Measurements from ENCODE around the gene LRRC28. TPM values are rescaled to one million over a fixed set of nuclear protein-coding genes. Genes with fewer than 3 reads are reported as not detected.

The LRRC28 gene
- polyA plus RNA-seq, 1 experiment = 23.5 TPM

DNA sequence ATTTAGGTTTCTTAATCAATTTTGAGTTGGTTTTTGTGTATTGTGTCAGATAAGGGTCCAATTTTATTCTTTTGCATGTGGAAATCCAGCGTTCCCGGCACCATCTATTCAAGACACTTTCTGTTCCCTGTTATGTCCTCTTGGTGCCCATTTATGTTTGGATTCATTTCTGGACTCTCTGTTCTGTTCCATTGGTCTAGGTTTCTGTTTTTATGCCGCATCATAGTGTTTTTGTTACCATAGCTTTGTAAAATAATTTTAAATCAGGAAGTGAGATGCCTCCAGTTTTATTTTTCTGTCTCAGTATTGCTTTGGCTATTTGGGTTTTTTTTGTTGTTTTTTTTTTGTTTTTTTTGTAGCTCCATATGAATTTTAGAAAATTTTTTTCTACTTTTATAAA lies 97.1 kb downstream of the LRRC28 start:
- Histone ChIP-seq H3K27me3 (ENCODE audit: control insufficient read depth, insufficient read depth, low read length) (no peaks in the 10 kb centered on the region), H3K36me3 (ENCODE audit: control insufficient read depth, insufficient read depth, low read length) (no peaks in the 10 kb centered on the region), H3K4me3 (ENCODE audit: low read depth, low read length) (no peak overlapping the region)
- ChIA-PET CTCF (interaction anchor here (1.0 to 1.3 kb wide), 2 partner anchors 14 to 356 kb away, joined by 3 read pairs; no protein-coding TSS in a partner anchor), POLR2A (no interaction called here)
- no peak for DNase-seq (ENCODE audit: low read depth)
- no peak for TF ChIP-seq CTCF (IDR thresholded peaks at IDR 0.05; ENCODE audit: insufficient read depth, low read depth, low read length)

- TF ChIP-seq CTCF (IDR thresholded peaks at IDR 0.05; ENCODE audit: insufficient read depth, low read depth, low read length) = no peak
Measured at GRCh38 chr15:99350408-99350807, 99.1 kb downstream of the LRRC28 start.

DNA sequence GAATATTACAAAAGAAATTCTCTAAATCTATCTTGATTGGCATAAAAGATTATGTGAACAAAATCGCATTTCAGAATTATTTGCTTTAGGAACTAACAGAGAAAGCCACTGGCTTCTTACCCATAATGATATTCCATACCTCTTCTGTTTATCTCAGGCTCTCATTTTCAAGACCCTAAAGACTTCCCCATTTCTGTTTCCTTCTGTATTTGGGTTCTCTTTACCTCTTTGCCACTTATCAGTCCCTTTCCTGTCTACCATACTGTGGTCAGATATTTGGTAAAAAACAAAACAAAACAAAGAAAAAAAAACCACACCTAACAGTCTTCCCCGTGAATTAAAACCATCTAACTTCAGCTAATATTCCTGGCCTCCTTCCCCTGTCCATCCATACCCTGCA lies 108.5 kb downstream of the LRRC28 start:
- Histone ChIP-seq H3K4me3 (ENCODE audit: low read depth, low read length) (no peak overlapping the region), H3K36me3 (ENCODE audit: control insufficient read depth, insufficient read depth, low read length) (no peaks in the 10 kb centered on the region), H3K27me3 (ENCODE audit: control insufficient read depth, insufficient read depth, low read length) (no peaks in the 10 kb centered on the region)
- POLR2A ChIA-PET = no interaction called here
- CTCF ChIA-PET = interaction anchor here (1.7 kb wide), 1 partner anchor 12 kb away, joined by 8 read pairs; no protein-coding TSS in a partner anchor
- no peak for TF ChIP-seq CTCF (IDR thresholded peaks at IDR 0.05; ENCODE audit: insufficient read depth, low read depth, low read length)
- no peak for DNase-seq (ENCODE audit: low read depth)

More at GRCh38 chr15:99350408-99350807, 99.1 kb downstream of the LRRC28 start:
- H3K36me3 ChIP-seq (ENCODE audit: control insufficient read depth, insufficient read depth, low read length) = no peaks in the 10 kb centered on the region; the same call in 1 of the 2 replicates
- ChIA-PET POLR2A (no interaction called here), CTCF (interaction anchor here (1.2 kb wide), 1 partner anchor 13 kb away, joined by 3 read pairs; no protein-coding TSS in a partner anchor)
- H3K4me3 ChIP-seq (ENCODE audit: low read depth, low read length) = no peak overlapping the region
- H3K27me3 ChIP-seq (ENCODE audit: control insufficient read depth, insufficient read depth, low read length) = no peaks in the 10 kb centered on the region
- DNase-seq (ENCODE audit: low read depth) = no peak

GRCh38 chr15:99361545-99362185 lies 110.4 kb downstream of the LRRC28 start:
- TF ChIP-seq CTCF (IDR thresholded peaks at IDR 0.05; ENCODE audit: insufficient read depth, low read depth, low read length) = peak; percentile 52
- no peaks in the 10 kb centered on the region for H3K36me3 ChIP-seq (ENCODE audit: control insufficient read depth, insufficient read depth, low read length)
- DNase-seq (ENCODE audit: low read depth) = no peak
- ChIA-PET POLR2A (no interaction called here), CTCF (interaction anchor here (0.7 to 1.8 kb wide), 9 partner anchors 10 to 340 kb away, joined by 3 to 8 read pairs (median 3); partner anchors contain the start of gene MEF2A)
- no peak overlapping the region for H3K4me3 ChIP-seq (ENCODE audit: low read depth, low read length)
- no peaks in the 10 kb centered on the region for H3K27me3 ChIP-seq (ENCODE audit: control insufficient read depth, insufficient read depth, low read length)

DNA sequence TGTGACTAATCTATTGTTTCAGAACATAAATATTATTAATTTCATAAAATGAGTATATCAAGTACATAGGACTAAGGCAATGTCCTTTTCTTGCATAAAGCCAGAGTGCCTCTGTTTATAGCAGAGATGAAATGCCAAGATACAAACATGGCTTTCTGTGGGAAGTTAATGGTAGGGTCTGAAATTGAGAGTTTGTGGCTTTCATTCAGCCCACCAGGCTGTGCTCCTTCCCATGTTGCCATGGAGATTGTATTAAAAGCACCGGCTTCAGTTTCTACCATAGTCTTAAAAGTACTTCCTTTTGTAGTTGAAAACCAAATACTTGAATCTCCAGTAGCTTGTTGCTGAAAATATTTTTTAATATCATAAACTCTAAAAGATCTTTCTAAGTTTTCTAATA lies 114.0 kb downstream of the LRRC28 start:
- CTCF ChIA-PET = no interaction called here

More for the DNA sequence above, 114.0 kb downstream of the LRRC28 start:
- H3K27me3 ChIP-seq (ENCODE audit: control insufficient read depth, insufficient read depth, low read length) = no peaks in the 10 kb centered on the region
- no peak for DNase-seq (ENCODE audit: low read depth)
- no peak overlapping the region for H3K4me3 ChIP-seq (ENCODE audit: low read depth, low read length)
- H3K36me3 ChIP-seq (ENCODE audit: control insufficient read depth, insufficient read depth, low read length) = no peaks in the 10 kb centered on the region
- POLR2A ChIA-PET = no interaction called here
- TF ChIP-seq CTCF (IDR thresholded peaks at IDR 0.05; ENCODE audit: insufficient read depth, low read depth, low read length) = no peak
